ENCODE measurements around the gene C4orf50. TPM values are rescaled to one million over a fixed set of nuclear protein-coding genes. Genes with fewer than 3 reads are reported as not detected.

The C4orf50 gene
- total RNA-seq, 1 donor = not detected

DNA sequence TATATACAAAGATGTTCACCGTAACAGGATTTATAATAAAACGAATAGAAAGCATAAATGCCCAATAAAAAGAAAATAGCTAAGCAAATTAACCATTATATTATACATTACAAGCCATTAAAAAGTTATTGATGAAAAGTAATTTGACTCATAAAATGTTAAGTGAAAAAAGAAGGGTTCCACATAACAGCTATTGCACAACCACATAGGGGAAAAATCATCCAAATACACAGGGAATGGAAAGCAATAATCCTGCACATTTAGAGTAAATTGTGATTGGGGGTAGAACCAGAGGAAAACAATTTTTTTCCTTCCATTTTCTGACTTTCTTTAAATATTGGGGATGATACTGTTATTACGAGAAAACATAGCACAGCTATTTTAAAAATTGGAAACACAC, 163.3 kb downstream of the C4orf50 start:
- TF ChIP-seq, protein P1, sequence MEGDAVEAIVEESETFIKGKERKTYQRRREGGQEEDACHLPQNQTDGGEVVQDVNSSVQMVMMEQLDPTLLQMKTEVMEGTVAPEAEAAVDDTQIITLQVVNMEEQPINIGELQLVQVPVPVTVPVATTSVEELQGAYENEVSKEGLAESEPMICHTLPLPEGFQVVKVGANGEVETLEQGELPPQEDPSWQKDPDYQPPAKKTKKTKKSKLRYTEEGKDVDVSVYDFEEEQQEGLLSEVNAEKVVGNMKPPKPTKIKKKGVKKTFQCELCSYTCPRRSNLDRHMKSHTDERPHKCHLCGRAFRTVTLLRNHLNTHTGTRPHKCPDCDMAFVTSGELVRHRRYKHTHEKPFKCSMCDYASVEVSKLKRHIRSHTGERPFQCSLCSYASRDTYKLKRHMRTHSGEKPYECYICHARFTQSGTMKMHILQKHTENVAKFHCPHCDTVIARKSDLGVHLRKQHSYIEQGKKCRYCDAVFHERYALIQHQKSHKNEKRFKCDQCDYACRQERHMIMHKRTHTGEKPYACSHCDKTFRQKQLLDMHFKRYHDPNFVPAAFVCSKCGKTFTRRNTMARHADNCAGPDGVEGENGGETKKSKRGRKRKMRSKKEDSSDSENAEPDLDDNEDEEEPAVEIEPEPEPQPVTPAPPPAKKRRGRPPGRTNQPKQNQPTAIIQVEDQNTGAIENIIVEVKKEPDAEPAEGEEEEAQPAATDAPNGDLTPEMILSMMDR (IDR thresholded peaks at IDR 0.05; ENCODE audit: insufficient read depth, low read depth, low read length) = no peak
- DNase-seq (ENCODE audit: low read depth) = no peak

DNA sequence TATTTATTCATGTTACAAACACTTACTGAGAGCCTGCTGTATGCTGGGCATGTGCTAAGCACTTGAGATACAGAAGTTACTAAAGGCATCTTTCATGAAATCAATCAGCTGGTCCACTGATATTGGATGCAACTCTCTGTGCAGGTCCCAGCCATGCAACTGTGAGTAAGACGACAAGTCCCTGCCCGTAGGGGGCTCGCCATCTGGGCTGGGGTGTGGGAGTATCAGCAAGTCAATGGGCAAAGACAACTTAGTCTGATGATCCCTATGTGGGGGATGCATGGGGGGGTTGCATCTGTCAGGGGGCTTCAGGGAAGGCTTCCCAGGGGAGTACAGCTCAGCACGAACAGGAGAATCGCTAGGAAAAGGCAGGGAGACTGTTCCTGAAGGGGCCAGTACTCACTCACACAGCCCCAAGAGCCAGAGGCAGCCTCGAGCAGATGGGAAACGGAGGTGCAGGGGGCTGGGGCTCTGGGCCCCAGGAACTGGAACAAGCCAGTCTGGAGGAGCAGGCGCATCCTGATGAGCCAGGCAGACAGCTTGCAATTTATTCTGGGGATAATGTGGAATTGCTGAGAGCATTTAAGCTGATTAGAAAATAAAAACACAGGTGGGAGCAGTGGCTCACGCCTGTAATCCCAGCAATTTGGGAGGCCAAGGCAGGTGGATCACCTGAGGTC, 165.6 kb downstream of the C4orf50 start:
- DNase-seq (ENCODE audit: low read depth) = no peak
- TF ChIP-seq, protein P1 (IDR thresholded peaks at IDR 0.05; ENCODE audit: insufficient read depth, low read depth, low read length) = no peak
- H3K4me3 ChIP-seq (ENCODE audit: low read depth, low read length) = no peak overlapping the region

More for the DNA sequence above, 163.3 kb downstream of the C4orf50 start:
- H3K4me3 ChIP-seq (ENCODE audit: low read depth, low read length) = no peak overlapping the region

DNA sequence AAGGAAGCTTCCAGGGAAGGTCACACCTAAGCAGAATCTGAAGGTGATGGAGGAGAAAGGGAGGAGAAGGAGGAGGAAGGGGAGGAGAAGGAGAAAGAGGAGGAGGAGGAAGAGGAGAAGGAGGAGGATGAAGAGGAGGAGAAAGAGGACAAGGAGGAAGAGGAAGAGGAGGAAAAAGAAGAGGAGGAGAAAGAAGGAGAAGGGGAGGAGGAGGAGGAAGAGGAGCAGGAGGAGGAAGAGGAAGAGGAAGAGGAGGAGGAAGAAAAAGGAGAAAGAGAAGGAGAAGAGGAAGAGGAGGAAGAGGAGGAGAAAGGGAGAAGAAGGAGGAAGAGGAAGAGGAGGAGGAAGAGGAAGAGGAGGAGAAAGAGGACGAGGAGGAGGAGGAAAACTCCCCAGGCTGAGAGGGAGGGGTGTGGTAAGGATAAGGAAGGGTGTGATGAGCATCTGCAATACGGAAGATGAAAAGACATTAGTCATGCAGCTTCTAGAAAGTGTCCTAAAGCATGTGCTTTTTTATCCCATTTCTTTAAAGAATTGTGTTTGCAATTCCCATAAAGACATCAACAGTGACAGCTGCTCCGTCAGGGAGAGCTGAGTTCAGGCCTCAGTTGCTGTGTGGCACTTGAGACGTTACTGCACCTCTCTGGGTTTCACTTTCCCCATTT, 166.5 kb downstream of the C4orf50 start:
- DNase-seq (ENCODE audit: low read depth) = no peak
- TF ChIP-seq, protein P1 (IDR thresholded peaks at IDR 0.05; ENCODE audit: insufficient read depth, low read depth, low read length) = no peak
- no peak overlapping the region for H3K4me3 ChIP-seq (ENCODE audit: low read depth, low read length)

Small RNA genes lying within 50 kb of the gene (small RNA-seq; reads per million reads assigned to genes)
- gene MIR378D1 = not detected

Other genes with a start within 250 kb of the C4orf50 start
- gene CRMP1, start 125.3 kb downstream of the C4orf50 start, total RNA-seq = under 0.01 TPM in 1 of 2 replicates, not detected in the other
- gene JAKMIP1, start 182.1 kb upstream of the C4orf50 start, total RNA-seq = not detected in 2 replicates